OCI-LY1 (cell line): ENCODE results near the gene APBA3.

Experiments used
- H2AFZ ChIP-seq: fragments of 200-600 bp; sonication (generic), shearing (Covaris generic); 2 replicates; pipeline ENCODE4 v1.6.0; 2014; ENCODE audit warnings: antibody characterized with exemption, mild to moderate bottlenecking, low read length
- H3F3A ChIP-seq: fragments of 200-600 bp; sonication (generic), shearing (Covaris generic); 2 replicates; pipeline ENCODE4 v1.6.0; 2014; ENCODE audit warnings: mild to moderate bottlenecking, antibody characterized with exemption, low read length, moderate library complexity; ENCODE audit not compliant: insufficient read depth
- H3K27ac ChIP-seq: fragments of 200-600 bp; sonication (generic); 2 replicates; pipeline ENCODE4 v1.5.1; 2014; ENCODE audit warnings: low read length, mixed run types, mild to moderate bottlenecking, low read depth; ENCODE audit not compliant: poor library complexity, severe bottlenecking
- H3K27me3 ChIP-seq: fragments of 200-600 bp; sonication (generic); 2 replicates; pipeline ENCODE4 v1.6.0; 2014; ENCODE audit warnings: antibody characterized with exemption, mild to moderate bottlenecking, low read length, moderate library complexity; ENCODE audit not compliant: insufficient read depth
- H3K36me3 ChIP-seq: fragments of 200-600 bp; sonication (generic); 2 replicates; pipeline ENCODE4 v1.6.1; 2014; ENCODE audit warnings: mild to moderate bottlenecking, antibody characterized with exemption, low read length, moderate library complexity, mixed read lengths; ENCODE audit not compliant: insufficient read depth
- H3K4me1 ChIP-seq: fragments of 200-600 bp; sonication (generic); 2 replicates; pipeline ENCODE4 v1.5.1; 2014; ENCODE audit warnings: mild to moderate bottlenecking, low read length, moderate library complexity; ENCODE audit not compliant: insufficient read depth, severe bottlenecking
- H3K4me2 ChIP-seq: fragments of 200-600 bp; sonication (generic), shearing (Covaris generic); 2 replicates; pipeline ENCODE4 v1.6.1; 2014; ENCODE audit warnings: low read length
- H3K4me3 ChIP-seq: fragments of 200-600 bp; sonication (generic); 2 replicates; pipeline ENCODE4 v1.5.1; 2014; ENCODE audit warnings: low read length, low read depth, mild to moderate bottlenecking, mixed read lengths; ENCODE audit not compliant: poor library complexity, severe bottlenecking
- H3K79me2 ChIP-seq: fragments of 200-600 bp; shearing (Covaris generic); 2 replicates; pipeline ENCODE4 v1.6.1; 2016; ENCODE audit warnings: mixed run types, low read length, mixed read lengths; ENCODE audit not compliant: insufficient read depth
- H3K9ac ChIP-seq: fragments of 200-600 bp; sonication (generic), shearing (Covaris generic); 2 replicates; pipeline ENCODE4 v1.6.1; 2014; ENCODE audit warnings: mild to moderate bottlenecking, low read length, mixed read lengths
- H3K9me2 ChIP-seq: fragments of 200-600 bp; sonication (generic), shearing (Covaris generic); 2 replicates; pipeline ENCODE4 v1.6.1; 2014; ENCODE audit warnings: low read depth, mild to moderate bottlenecking, low read length, mixed read lengths
- H3K9me3 ChIP-seq: fragments of 200-600 bp; shearing (Covaris generic); 2 replicates; pipeline ENCODE4 v1.6.1; 2014; ENCODE audit warnings: low read length, mixed read lengths
- H4K20me1 ChIP-seq: fragments of 200-600 bp; sonication (generic), shearing (Covaris generic); 2 replicates; pipeline ENCODE4 v1.6.0; 2016; ENCODE audit warnings: mild to moderate bottlenecking, low read length; ENCODE audit not compliant: insufficient read depth
- CTCF ChIP-seq: fragments of 200-600 bp; sonication (generic), shearing (Covaris generic); IDR thresholded peaks from 2 replicates; pipeline ENCODE4 v1.5.1; 2017; ENCODE audit warnings: mild to moderate bottlenecking, antibody characterized with exemption, low read length, moderate library complexity, mixed read lengths
- EZH2 ChIP-seq: fragments of 200-600 bp; sonication (generic), shearing (Covaris generic); IDR thresholded peaks from 2 replicates; pipeline ENCODE4 v1.8.0; 2017; ENCODE audit warnings: borderline replicate concordance, mixed run types, mild to moderate bottlenecking, antibody characterized with exemption, low read length, moderate library complexity, mixed read lengths

Gene APBA3

DNA sequence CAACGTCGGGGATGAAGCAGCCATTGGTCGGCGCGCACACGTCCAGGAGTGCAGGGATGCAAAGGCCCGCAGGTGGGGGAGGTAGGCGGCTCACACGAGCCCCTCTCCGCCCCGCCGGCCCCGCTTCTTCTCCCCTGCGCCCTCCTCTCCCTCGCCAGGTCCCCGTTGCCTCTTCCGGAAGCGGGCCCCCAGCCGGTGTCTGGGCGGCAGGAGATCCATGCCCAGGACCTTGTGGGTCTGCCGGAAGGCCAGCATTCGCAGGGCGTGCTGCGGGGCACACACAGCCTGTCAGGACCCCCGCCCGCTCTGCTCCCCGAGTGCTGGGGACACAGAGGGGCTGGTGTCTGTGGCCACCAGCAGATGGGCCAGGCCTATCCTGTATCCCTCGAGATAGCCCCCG lies 44.4 kb upstream of the APBA3 start:
- Histone ChIP-seq H4K20me1 (no peaks in the 10 kb centered on the region), H3K79me2 (no peaks in the 10 kb centered on the region), H3K4me1 (peaks cover 9% of the 10 kb centered on the region), H3K4me3 (no peak overlapping the region), H2AFZ (no peak overlapping the region), H3K4me2 (no peak overlapping the region), H3K27ac (no peak overlapping the region), H3K36me3 (no peaks in the 10 kb centered on the region), H3K9ac (no peak overlapping the region), H3F3A (no peaks in the 10 kb centered on the region), H3K27me3 (peaks cover 7% of the 10 kb centered on the region; the same call in 1 of the 2 replicates), H3K9me3 (no peaks in the 10 kb centered on the region), H3K9me2 (no peaks in the 10 kb centered on the region)
- TF ChIP-seq EZH2: no peak
- no peak for TF ChIP-seq CTCF

GRCh38 chr19:3804429-3804828 lies 42.9 kb upstream of the APBA3 start:
- Histone ChIP-seq H3K9ac (no peak overlapping the region), H3K27ac (no peak overlapping the region), H3K4me3 (no peak overlapping the region), H2AFZ (no peak overlapping the region), H3K36me3 (no peaks in the 10 kb centered on the region), H4K20me1 (no peaks in the 10 kb centered on the region), H3K4me1 (no peaks in the 10 kb centered on the region), H3K9me3 (no peaks in the 10 kb centered on the region), H3F3A (no peaks in the 10 kb centered on the region), H3K4me2 (no peak overlapping the region), H3K27me3 (no peaks in the 10 kb centered on the region; the same call in 1 of the 2 replicates), H3K9me2 (no peaks in the 10 kb centered on the region), H3K79me2 (no peaks in the 10 kb centered on the region)
- TF ChIP-seq CTCF: no peak
- TF ChIP-seq EZH2: no peak

GRCh38 chr19:3803986-3804385 lies 42.5 kb upstream of the APBA3 start:
- Histone ChIP-seq H3K9me2 (no peaks in the 10 kb centered on the region), H3K9ac (no peak overlapping the region), H3K4me1 (no peaks in the 10 kb centered on the region), H3K4me3 (no peak overlapping the region), H3F3A (no peaks in the 10 kb centered on the region), H2AFZ (no peak overlapping the region), H3K79me2 (no peaks in the 10 kb centered on the region), H3K27me3 (no peaks in the 10 kb centered on the region; the same call in 1 of the 2 replicates), H3K4me2 (no peak overlapping the region), H3K27ac (no peak overlapping the region), H3K36me3 (no peaks in the 10 kb centered on the region), H3K9me3 (no peaks in the 10 kb centered on the region), H4K20me1 (no peaks in the 10 kb centered on the region)
- TF ChIP-seq CTCF (no peak), EZH2 (no peak)
